ENCODE data around the gene GRIK5. TPM values are rescaled to one million over a fixed set of nuclear protein-coding genes. Genes with fewer than 3 reads are reported as not detected.
A peak's percentile ranks its signal among the peaks of the same experiment; 100 is the strongest.

The GRIK5 gene
- total RNA-seq, 1 experiment from 2014 or later = 43.1 TPM

DNA sequence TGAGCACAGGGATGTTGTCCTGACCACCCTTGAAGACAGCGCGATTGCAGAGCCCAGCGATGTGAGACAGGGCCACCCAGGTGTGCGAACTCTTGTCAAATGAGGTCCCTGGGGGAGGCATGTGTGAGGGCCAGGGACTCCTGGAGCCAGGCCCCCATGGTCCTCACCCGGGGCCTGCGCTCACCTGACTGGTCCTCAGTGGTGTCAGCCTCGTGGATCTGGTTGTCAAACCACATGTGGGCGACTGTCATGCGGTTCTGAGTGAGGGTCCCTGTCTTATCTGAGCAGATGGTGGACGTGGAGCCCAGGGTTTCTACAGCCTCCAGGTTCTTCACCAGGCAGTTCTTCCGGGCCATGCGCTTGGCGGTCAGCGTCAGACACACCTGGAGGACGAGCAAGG lies 88.3 kb downstream of the GRIK5 start:
- Histone ChIP-seq H2AK5ac (ENCODE audit: insufficient read length, low read length) (no peak overlapping the region), H2BK5ac (ENCODE audit: insufficient read length, low read length) (no peak overlapping the region), H2BK15ac (ENCODE audit: low read depth, low read length) (no peak overlapping the region), H3K79me1 (ENCODE audit: insufficient read depth, low read depth, low read length, poor library complexity, severe bottlenecking) (no peaks in the 10 kb centered on the region), H3K23ac (ENCODE audit: insufficient read length, low read depth, low read length) (no peak overlapping the region), H3K23me2 (ENCODE audit: insufficient read length, low read depth, low read length, poor library complexity, severe bottlenecking) (no peaks in the 10 kb centered on the region), H3K9me3 (ENCODE audit: control insufficient read depth, low read depth, low read length) (no peaks in the 10 kb centered on the region), H3K56ac (ENCODE audit: insufficient read length, low read depth, low read length) (no peak overlapping the region), H3T11ph (ENCODE audit: low read length) (no peak overlapping the region), H3K9ac (ENCODE audit: extremely low read depth, insufficient read length, low read length) (no peak overlapping the region), H2BK120ac (ENCODE audit: low read depth, low read length, poor library complexity, severe bottlenecking) (no peak overlapping the region), H3K79me2 (ENCODE audit: insufficient read depth, low read length) (no peaks in the 10 kb centered on the region), H2AFZ (ENCODE audit: low read length) (no peak overlapping the region), H3K27ac (ENCODE audit: insufficient read length, low read depth, low read length) (no peak overlapping the region), H3K14ac (ENCODE audit: insufficient read depth, low read length) (no peak overlapping the region), H4K91ac (ENCODE audit: insufficient read length, low read depth, low read length) (no peak overlapping the region), H4K20me1 (ENCODE audit: control insufficient read depth, insufficient read depth, insufficient read length) (no peaks in the 10 kb centered on the region), H3K4ac (ENCODE audit: low read depth, low read length) (no peak overlapping the region), H4K5ac (ENCODE audit: insufficient read length, low read depth, low read length) (no peak overlapping the region), H4K8ac (replicated peaks; ENCODE audit: insufficient read length, low read depth, low read length) (no peak overlapping the region), H3K4me1 (ENCODE audit: insufficient read depth, low read length) (no peaks in the 10 kb centered on the region), H3K27me3 (ENCODE audit: insufficient read depth, low read length) (no peaks in the 10 kb centered on the region), H3K4me2 (ENCODE audit: insufficient read depth, insufficient read length, low read length) (no peak overlapping the region), H3K18ac (ENCODE audit: insufficient read length, low read depth, low read length) (no peak overlapping the region), H2BK12ac (ENCODE audit: insufficient read length, low read depth, low read length) (no peak overlapping the region), H2BK20ac (ENCODE audit: low read depth, low read length, poor library complexity, severe bottlenecking) (no peak overlapping the region)
- Mint-ChIP-seq H3K4me1 (no peaks in the 10 kb centered on the region), H3K27ac (peak overlapping the region in 1 of 3 experiments; percentile 44; a peak in 2 of 7 replicates), H3K4me3 (no peak overlapping the region), H3K36me3 (ENCODE audit: insufficient read depth in 1 of 3, low read depth in 3 of 3) (peaks cover 5 to 19% (median 6%) of the 10 kb centered on the region in 3 experiments; a peak in 6 of 7 replicates), H3K9me3 (no peaks in the 10 kb centered on the region), H3K27me3 (ENCODE audit: low read depth) (no peaks in the 10 kb centered on the region; the same call in 1 of the 2 replicates)
- DNase-seq = no peak
- WGBS (ENCODE audit: extremely low coverage, insufficient read length, low lambda C conversion rate) = no CpG with 5 or more reads among the region's 15 CpGs
- TF ChIP-seq, protein P1, sequence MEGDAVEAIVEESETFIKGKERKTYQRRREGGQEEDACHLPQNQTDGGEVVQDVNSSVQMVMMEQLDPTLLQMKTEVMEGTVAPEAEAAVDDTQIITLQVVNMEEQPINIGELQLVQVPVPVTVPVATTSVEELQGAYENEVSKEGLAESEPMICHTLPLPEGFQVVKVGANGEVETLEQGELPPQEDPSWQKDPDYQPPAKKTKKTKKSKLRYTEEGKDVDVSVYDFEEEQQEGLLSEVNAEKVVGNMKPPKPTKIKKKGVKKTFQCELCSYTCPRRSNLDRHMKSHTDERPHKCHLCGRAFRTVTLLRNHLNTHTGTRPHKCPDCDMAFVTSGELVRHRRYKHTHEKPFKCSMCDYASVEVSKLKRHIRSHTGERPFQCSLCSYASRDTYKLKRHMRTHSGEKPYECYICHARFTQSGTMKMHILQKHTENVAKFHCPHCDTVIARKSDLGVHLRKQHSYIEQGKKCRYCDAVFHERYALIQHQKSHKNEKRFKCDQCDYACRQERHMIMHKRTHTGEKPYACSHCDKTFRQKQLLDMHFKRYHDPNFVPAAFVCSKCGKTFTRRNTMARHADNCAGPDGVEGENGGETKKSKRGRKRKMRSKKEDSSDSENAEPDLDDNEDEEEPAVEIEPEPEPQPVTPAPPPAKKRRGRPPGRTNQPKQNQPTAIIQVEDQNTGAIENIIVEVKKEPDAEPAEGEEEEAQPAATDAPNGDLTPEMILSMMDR (conservative IDR thresholded peaks at IDR 0.05) = no peak

Measured in H9 (cell line).